ENCODE measurements around the gene FARP1.

The FARP1 gene

DNA sequence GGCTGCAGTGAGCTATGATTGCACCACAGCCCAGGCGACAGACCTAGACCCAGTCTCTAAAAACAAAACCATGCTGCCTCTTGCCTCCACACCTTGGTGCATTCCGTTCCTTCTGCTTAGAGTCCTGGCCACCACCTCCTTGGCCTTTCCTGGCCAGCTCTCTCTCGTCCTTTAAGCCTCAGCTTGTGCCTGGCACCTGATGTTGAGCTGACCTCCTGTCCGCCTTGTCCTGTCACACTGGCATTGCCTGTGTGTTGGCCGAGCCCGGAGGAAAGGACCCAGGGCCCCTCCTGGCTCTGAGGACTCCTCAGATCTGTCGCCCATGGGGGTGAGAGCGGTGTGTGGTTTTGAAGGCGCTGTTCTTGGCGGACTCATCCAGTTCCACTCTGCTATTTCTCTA lies 290.8 kb downstream of the FARP1 start:
- H3K27me3 ChIP-seq (replicated peaks in 2 of 5; ENCODE audit: control insufficient read depth in 4 of 5, insufficient read depth in 5 of 5, low read length in 4 of 5), result no peaks in the 10 kb centered on the region
- WGBS (ENCODE audit: insufficient coverage), result 100% methylated on average over 6 of the region's 10 CpGs

GRCh38 chr13:98434060-98434459 lies 291.2 kb downstream of the FARP1 start:
- CTCF ChIA-PET, result interaction anchor here (1.4 to 1.8 kb wide), 2 partner anchors 11 to 219 kb away, joined by 4 read pairs; no protein-coding TSS in a partner anchor
- POLR2A ChIA-PET, result no interaction called here
- no peak overlapping the region for H3K27ac ChIP-seq (ENCODE audit: insufficient read depth in 1 of 2, low read depth in 1 of 2, low read length in 2 of 2, poor library complexity in 1 of 2, severe bottlenecking in 2 of 2)
- no peak for DNase-seq
- no peaks in the 10 kb centered on the region for H3K36me3 ChIP-seq (ENCODE audit: control insufficient read depth in 4 of 4, insufficient read depth in 4 of 4, low read length in 3 of 4)
- no peaks in the 10 kb centered on the region for H3K4me1 ChIP-seq (ENCODE audit: control extremely low read depth in 1 of 4, control insufficient read depth in 4 of 4, insufficient read depth in 4 of 4, low read length in 3 of 4)
- no peaks in the 10 kb centered on the region for H3K27me3 ChIP-seq (replicated peaks in 2 of 5; ENCODE audit: control insufficient read depth in 4 of 5, insufficient read depth in 5 of 5, low read length in 4 of 5)
- 95% methylated on average over 4 of the region's 6 CpGs for whole genome bisulfite sequencing (ENCODE audit: insufficient coverage)
- H3K9me3 ChIP-seq (ENCODE audit: control extremely low read depth in 1 of 5, control insufficient read depth in 4 of 5, insufficient read depth in 2 of 5, low read depth in 1 of 5, low read length in 4 of 5), result no peaks in the 10 kb centered on the region
- H3K4me3 ChIP-seq (ENCODE audit: control insufficient read depth in 1 of 7, extremely low read depth in 1 of 7, insufficient read depth in 4 of 7, low read depth in 2 of 7, low read length in 6 of 7), result no peak overlapping the region

More for the DNA sequence above, 290.8 kb downstream of the FARP1 start:
- Histone ChIP-seq H3K27ac (ENCODE audit: insufficient read depth in 1 of 2, low read depth in 1 of 2, low read length in 2 of 2, poor library complexity in 1 of 2, severe bottlenecking in 2 of 2) (no peak overlapping the region), H3K36me3 (ENCODE audit: control insufficient read depth in 4 of 4, insufficient read depth in 4 of 4, low read length in 3 of 4) (no peaks in the 10 kb centered on the region), H3K9me3 (ENCODE audit: control extremely low read depth in 1 of 5, control insufficient read depth in 4 of 5, insufficient read depth in 2 of 5, low read depth in 1 of 5, low read length in 4 of 5) (no peaks in the 10 kb centered on the region), H3K4me3 (ENCODE audit: control insufficient read depth in 1 of 7, extremely low read depth in 1 of 7, insufficient read depth in 4 of 7, low read depth in 2 of 7, low read length in 6 of 7) (no peak overlapping the region), H3K4me1 (ENCODE audit: control extremely low read depth in 1 of 4, control insufficient read depth in 4 of 4, insufficient read depth in 4 of 4, low read length in 3 of 4) (no peaks in the 10 kb centered on the region)
- CTCF ChIA-PET, result interaction anchor here (1.4 to 1.8 kb wide), 2 partner anchors 12 to 220 kb away, joined by 4 read pairs; no protein-coding TSS in a partner anchor
- POLR2A ChIA-PET, result no interaction called here
- no peak for DNase-seq

GRCh38 chr13:98435376-98435775 lies 292.5 kb downstream of the FARP1 start:
- DNase-seq, result no peak
- H3K4me3 ChIP-seq (ENCODE audit: control insufficient read depth in 1 of 7, extremely low read depth in 1 of 7, insufficient read depth in 4 of 7, low read depth in 2 of 7, low read length in 6 of 7), result no peak overlapping the region
- H3K36me3 ChIP-seq (ENCODE audit: control insufficient read depth in 4 of 4, insufficient read depth in 4 of 4, low read length in 3 of 4), result no peaks in the 10 kb centered on the region
- CTCF ChIA-PET, result interaction anchor here (1.4 to 1.6 kb wide), 2 partner anchors 10 to 218 kb away, joined by 4 to 5 read pairs; no protein-coding TSS in a partner anchor
- POLR2A ChIA-PET, result no interaction called here
- WGBS (ENCODE audit: insufficient coverage), result 95% methylated on average over 11 of the region's 11 CpGs
- H3K9me3 ChIP-seq (ENCODE audit: control extremely low read depth in 1 of 5, control insufficient read depth in 4 of 5, insufficient read depth in 2 of 5, low read depth in 1 of 5, low read length in 4 of 5), result no peaks in the 10 kb centered on the region
- no peaks in the 10 kb centered on the region for H3K4me1 ChIP-seq (ENCODE audit: control extremely low read depth in 1 of 4, control insufficient read depth in 4 of 4, insufficient read depth in 4 of 4, low read length in 3 of 4)
- H3K27ac ChIP-seq (ENCODE audit: insufficient read depth in 1 of 2, low read depth in 1 of 2, low read length in 2 of 2, poor library complexity in 1 of 2, severe bottlenecking in 2 of 2), result no peak overlapping the region
- no peaks in the 10 kb centered on the region for H3K27me3 ChIP-seq (replicated peaks in 2 of 5; ENCODE audit: control insufficient read depth in 4 of 5, insufficient read depth in 5 of 5, low read length in 4 of 5)

DNA sequence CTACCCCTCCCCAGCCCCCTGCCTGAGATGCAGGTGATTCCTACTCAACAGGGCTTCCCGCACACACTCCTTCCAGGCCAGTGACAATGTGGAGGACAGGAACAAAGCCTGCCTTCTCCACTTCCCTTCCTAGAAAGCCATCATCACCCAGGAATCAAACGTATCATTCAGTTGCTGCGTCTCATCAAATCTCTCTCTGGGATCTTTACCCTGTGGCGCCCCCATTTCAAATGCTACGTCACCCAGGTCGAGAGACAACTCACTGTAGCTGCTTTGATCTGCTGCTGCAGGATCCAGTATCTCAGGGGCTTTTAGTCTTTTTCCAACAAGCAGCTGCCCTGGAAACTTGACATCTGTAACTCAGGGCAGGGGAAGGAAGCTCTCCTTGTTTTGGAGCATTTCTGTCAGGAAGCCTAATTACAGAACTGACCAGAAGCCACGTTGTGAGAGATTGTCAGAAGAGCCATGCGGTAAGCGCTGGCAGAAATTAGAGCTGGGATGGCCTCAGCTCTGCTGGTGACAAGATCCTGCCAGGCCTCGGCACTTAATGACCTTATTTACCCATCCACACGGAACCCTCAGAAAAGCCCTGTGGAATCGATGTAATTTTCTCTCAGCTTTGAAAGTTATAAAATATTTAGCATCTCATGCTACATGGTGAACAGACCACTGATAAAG lies 293.5 kb downstream of the FARP1 start:
- CTCF ChIA-PET, result interaction anchor here (0.9 to 1.6 kb wide), 3 partner anchors 9 to 11 kb away, joined by 3 to 5 read pairs (median 3); no protein-coding TSS in a partner anchor
- 86% methylated on average over 8 of the region's 12 CpGs for WGBS (ENCODE audit: insufficient coverage)
- no peaks in the 10 kb centered on the region for H3K9me3 ChIP-seq (ENCODE audit: control extremely low read depth in 1 of 5, control insufficient read depth in 4 of 5, insufficient read depth in 2 of 5, low read depth in 1 of 5, low read length in 4 of 5)
- H3K4me3 ChIP-seq (ENCODE audit: control insufficient read depth in 1 of 7, extremely low read depth in 1 of 7, insufficient read depth in 4 of 7, low read depth in 2 of 7, low read length in 6 of 7), result no peak overlapping the region
- H3K4me1 ChIP-seq (ENCODE audit: control extremely low read depth in 1 of 4, control insufficient read depth in 4 of 4, insufficient read depth in 4 of 4, low read length in 3 of 4), result peaks cover 0 to 4% (median 0%) of the 10 kb centered on the region in 4 experiments
- DNase-seq, result no peak
- POLR2A ChIA-PET, result interaction anchor here (0.6 kb wide), 1 partner anchor 26 kb away, joined by 3 read pairs; no protein-coding TSS in a partner anchor
- H3K36me3 ChIP-seq (ENCODE audit: control insufficient read depth in 4 of 4, insufficient read depth in 4 of 4, low read length in 3 of 4), result no peaks in the 10 kb centered on the region
- no peak overlapping the region for H3K27ac ChIP-seq (ENCODE audit: insufficient read depth in 1 of 2, low read depth in 1 of 2, low read length in 2 of 2, poor library complexity in 1 of 2, severe bottlenecking in 2 of 2)
- H3K27me3 ChIP-seq (replicated peaks in 2 of 5; ENCODE audit: control insufficient read depth in 4 of 5, insufficient read depth in 5 of 5, low read length in 4 of 5), result no peaks in the 10 kb centered on the region

GRCh38 chr13:98438246-98439125 lies 295.6 kb downstream of the FARP1 start:
- DNase-seq, result no peak
- Histone ChIP-seq H3K27ac (ENCODE audit: insufficient read depth in 1 of 2, low read depth in 1 of 2, low read length in 2 of 2, poor library complexity in 1 of 2, severe bottlenecking in 2 of 2) (no peak overlapping the region), H3K36me3 (ENCODE audit: control insufficient read depth in 4 of 4, insufficient read depth in 4 of 4, low read length in 3 of 4) (no peaks in the 10 kb centered on the region), H3K4me1 (ENCODE audit: control extremely low read depth in 1 of 4, control insufficient read depth in 4 of 4, insufficient read depth in 4 of 4, low read length in 3 of 4) (peaks cover 0 to 8% (median 0%) of the 10 kb centered on the region in 4 experiments), H3K27me3 (replicated peaks in 2 of 5; ENCODE audit: control insufficient read depth in 4 of 5, insufficient read depth in 5 of 5, low read length in 4 of 5) (no peaks in the 10 kb centered on the region), H3K9me3 (ENCODE audit: control extremely low read depth in 1 of 5, control insufficient read depth in 4 of 5, insufficient read depth in 2 of 5, low read depth in 1 of 5, low read length in 4 of 5) (no peaks in the 10 kb centered on the region), H3K4me3 (ENCODE audit: control insufficient read depth in 1 of 7, extremely low read depth in 1 of 7, insufficient read depth in 4 of 7, low read depth in 2 of 7, low read length in 6 of 7) (no peak overlapping the region)
- WGBS (ENCODE audit: insufficient coverage), result 96% methylated on average over 20 of the region's 27 CpGs
- ChIA-PET CTCF (interaction anchor here (2.8 kb wide), 1 partner anchor 215 kb away, joined by 8 read pairs; no protein-coding TSS in a partner anchor), POLR2A (no interaction called here)

DNA sequence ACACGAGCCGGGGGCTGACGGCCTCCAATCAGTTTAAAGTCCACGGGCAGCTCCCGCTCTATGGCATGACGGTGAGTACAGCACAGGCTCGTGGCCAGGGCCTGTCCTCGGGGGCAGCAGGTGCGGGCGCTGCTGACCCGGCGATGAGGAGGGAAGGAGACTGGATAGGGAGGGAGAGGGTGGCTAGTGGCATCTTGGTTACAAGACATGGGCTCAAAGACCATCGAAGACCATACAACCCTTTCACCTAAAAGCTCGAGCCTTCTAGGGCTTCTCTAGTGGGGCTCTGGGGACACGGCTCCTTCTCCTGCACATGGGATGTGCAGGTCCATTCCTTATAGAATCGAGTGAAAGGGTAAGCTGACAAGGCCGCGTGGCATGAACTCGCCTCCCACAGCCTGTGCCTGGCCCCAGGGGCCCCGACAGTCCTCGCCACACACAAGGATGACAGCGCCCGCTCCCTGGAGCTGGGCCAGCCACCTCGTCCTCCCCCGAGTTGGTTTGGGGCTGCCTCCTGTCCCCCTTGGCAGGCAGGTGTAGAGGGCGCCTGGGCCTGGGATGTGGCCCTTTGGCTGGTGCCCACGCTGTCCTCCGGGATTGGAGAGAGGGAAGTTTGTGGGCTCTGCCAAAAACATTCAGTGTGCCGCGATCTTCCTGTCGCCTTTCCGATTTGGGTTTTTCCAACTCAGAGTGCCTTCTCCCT lies 296.4 kb downstream of the FARP1 start:
- H3K4me1 ChIP-seq (ENCODE audit: control extremely low read depth in 1 of 4, control insufficient read depth in 4 of 4, insufficient read depth in 4 of 4, low read length in 3 of 4), result peaks cover 0 to 8% (median 0%) of the 10 kb centered on the region in 4 experiments
- POLR2A ChIA-PET, result no interaction called here
- H3K36me3 ChIP-seq (ENCODE audit: control insufficient read depth in 4 of 4, insufficient read depth in 4 of 4, low read length in 3 of 4), result no peaks in the 10 kb centered on the region

More for the DNA sequence above, 296.4 kb downstream of the FARP1 start:
- H3K27ac ChIP-seq (ENCODE audit: insufficient read depth in 1 of 2, low read depth in 1 of 2, low read length in 2 of 2, poor library complexity in 1 of 2, severe bottlenecking in 2 of 2), result no peak overlapping the region
- H3K27me3 ChIP-seq (replicated peaks in 2 of 5; ENCODE audit: control insufficient read depth in 4 of 5, insufficient read depth in 5 of 5, low read length in 4 of 5), result no peaks in the 10 kb centered on the region
- CTCF ChIA-PET, result interaction anchor here (1.4 to 2.8 kb wide), 2 partner anchors 32 to 214 kb away, joined by 4 to 8 read pairs; no protein-coding TSS in a partner anchor
- no peak for DNase-seq
- no peaks in the 10 kb centered on the region for H3K9me3 ChIP-seq (ENCODE audit: control extremely low read depth in 1 of 5, control insufficient read depth in 4 of 5, insufficient read depth in 2 of 5, low read depth in 1 of 5, low read length in 4 of 5)
- WGBS (ENCODE audit: insufficient coverage), result 95% methylated on average over 29 of the region's 32 CpGs
- H3K4me3 ChIP-seq (ENCODE audit: control insufficient read depth in 1 of 7, extremely low read depth in 1 of 7, insufficient read depth in 4 of 7, low read depth in 2 of 7, low read length in 6 of 7), result no peak overlapping the region
